NCI-H2196 treated with DMSO at 0.1 percent for 48 hours (cell line): ENCODE measurements around the gene COMP.
A peak's percentile ranks its signal among the peaks of the same experiment; 100 is the strongest.
"Not testable (repeated sequence)": the region's sequence is repeated elsewhere in the genome, so short reads cannot be mapped to it uniquely, and the experiment has no call there.

Experiments used
- DNase-seq: peaks from one replicate; lab custom pipeline; 2025; ENCODE audit not compliant: unreplicated experiment; lab: John Stamatoyannopoulos, UW

The COMP gene

DNA sequence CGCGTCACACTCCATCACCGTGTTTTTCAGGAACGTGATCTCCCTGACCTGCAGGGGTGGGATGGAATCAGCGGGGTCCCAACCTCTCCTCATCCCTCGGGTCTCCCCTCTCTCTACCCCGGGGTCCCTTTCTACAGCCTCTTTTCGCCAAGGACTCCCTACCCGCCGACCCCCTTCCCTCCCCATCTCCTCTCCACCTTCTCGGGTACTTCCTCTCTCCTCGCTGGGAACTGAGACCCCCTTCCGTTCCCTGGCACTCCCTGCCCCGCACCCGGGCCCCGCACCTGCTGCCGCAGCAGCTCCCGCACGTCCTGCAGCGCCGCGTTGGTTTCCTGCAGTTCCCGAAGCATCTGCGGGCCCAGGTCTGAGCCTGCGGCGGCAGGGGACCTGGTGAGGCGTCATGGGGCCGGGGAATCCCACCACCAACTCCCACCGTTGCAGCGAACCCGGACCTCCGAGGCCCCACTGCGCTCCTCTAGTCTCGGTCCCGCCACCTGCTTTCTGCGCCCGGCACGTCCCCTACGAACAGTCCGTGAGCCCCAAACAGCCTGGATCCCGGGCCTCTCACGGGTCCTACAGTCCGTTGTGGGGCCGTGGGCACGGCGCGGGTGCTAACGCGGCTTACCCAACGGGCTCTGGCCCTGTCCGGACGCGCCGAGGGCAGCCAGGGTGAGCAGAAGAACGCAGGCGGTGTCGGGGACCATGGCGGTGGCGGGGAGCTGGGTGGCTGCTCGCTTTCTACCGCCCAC lies at the start of gene COMP:
TSS of gene COMP (minus strand) at position 740 of the 749 bp plus-strand sequence. CDS start at position 704, 36 bp downstream.
- no peak for DNase-seq

DNA sequence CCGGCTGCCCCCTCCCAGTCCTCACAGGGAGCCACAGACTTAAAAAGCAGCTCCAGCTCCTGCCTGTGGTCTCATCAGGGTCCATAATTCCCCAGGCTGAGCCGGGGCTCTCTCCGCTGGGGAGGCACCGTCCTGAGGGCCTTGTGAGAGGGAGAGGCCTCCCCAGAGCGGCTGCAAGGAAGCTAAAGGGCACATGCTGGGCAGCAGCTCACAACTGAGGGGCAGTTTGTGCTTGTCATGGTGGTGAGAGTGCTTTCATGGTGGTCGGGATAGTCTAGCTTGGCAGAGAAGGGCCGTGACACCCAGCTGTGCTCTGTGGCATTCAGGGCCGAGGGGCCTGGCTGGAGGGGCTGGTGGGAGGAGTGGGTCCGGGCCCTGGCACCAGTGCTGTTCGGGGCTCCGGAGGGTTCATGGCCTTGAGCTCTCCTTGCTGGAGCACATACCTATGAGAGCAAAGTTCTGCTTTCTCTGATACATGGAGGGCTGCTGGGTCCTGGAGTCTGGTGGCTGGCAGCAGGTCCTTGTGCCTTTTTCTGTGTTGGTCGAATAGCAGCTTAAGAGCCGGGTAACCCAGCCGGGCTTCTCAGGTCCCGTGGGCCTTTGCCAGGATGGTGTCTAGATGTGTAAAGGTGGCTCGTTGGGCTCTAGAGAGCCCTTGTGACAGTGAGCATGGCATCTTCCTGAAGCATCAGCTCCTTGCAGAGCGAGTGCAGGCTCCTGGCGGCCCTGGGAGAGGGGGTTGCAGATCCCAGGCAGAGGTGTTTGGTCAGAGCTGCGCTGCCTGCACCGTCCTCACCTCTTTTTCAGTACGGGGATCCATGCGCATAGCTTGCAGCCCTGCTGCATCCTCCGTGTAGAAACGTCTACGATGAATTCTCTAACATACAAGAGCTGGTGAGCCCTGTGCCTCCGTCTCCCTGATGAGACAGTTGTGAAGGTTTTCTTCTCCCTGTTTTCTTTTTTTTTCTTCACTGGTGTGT lies 49.5 kb upstream of the COMP start:
- no peak for DNase-seq

GRCh38 chr19:18839465-18840287 lies 48.6 kb upstream of the COMP start:
- no peak for DNase-seq

- DNase-seq = no peak
These were observed 43.5 kb upstream of the COMP start for GRCh38 chr19:18834644-18834984.

GRCh38 chr19:18833849-18834643 lies 42.9 kb upstream of the COMP start:
- no peak for DNase-seq

DNA sequence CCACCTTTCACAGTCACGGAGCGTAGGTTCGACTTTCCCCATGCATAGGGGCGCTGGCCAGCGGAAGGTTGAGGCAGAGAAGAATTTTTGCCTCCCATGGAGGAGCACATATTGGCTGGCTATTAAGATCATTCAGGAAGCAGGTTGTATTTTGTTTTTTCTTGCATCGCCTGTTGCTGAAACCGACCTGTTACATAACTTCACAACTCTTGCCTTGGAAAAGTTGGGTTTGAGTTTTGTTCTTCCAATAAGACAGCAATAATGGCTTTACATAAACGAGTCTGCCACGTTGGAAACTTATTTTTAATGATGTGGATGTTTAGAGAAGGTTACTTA lies 42.0 kb upstream of the COMP start:
- DNase-seq = no peak

- DNase-seq = no peak
These were observed 41.4 kb upstream of the COMP start for GRCh38 chr19:18832306-18833140.

DNA sequence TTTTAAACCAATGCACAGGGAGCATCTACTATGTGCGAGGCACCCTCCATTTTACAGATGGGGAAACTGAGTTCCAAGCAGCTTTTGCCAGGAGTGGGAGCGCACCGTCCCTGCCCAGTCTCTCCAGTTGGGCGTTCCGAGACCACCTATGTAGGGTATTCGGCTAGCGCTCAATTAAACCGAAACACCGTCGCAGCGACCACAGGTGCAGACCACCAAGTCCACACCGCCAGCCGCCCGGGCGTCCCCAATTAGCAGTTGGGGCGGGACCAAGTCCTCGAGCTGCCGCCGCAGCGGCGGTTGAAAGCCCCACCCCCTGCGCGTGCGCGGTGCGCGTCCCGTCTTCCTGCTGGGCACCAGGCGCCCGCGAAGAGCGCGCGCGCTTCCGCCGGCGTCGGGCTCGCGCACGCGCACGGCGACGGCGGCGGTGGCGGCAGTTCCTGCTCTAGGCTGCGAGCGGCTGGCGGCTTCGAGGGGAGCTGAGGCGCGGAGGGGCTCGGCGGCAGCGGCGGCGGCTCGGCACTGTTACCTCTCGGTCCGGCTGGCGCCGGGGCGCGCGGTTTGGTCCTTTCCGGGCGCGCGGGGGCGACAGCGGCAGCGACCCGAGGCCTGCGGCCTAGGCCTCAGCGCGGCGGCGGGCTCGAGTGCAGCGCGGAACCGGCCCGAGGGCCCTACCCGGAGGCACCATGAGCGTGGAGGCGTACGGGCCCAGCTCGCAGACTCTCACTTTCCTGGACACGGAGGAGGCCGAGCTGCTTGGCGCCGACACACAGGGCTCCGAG lies 40.6 kb upstream of the COMP start, which contains the start of gene UPF1:
TSS of gene UPF1 (plus strand) at position 436 of the 782 bp plus-strand sequence. CDS start at position 687, 251 bp downstream.
- peak; percentile 82 for DNase-seq

DNA sequence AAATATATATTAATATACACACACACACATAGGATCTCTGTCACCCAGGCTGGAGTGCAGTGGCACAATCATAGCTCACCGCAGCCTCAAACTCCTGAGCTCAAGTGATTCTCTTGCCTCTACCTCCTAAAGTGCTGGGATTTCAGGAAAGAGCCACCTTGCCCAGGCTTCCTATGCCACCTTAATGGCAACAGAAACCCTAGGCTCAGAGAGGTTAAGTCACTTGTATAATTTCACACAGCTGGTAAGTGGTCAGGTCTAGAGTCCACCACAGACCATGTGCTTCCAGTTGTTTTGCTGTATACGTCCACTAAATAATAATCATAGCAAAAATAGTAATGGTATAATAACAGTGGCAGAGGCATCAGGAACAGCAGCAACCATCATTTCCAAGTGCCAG lies 39.4 kb upstream of the COMP start:
- no peak for DNase-seq

- DNase-seq = no peak
These were observed 37.7 kb upstream of the COMP start for GRCh38 chr19:18828786-18829185.

GRCh38 chr19:18817574-18817973 lies 26.5 kb upstream of the COMP start:
- no peak for DNase-seq

DNA sequence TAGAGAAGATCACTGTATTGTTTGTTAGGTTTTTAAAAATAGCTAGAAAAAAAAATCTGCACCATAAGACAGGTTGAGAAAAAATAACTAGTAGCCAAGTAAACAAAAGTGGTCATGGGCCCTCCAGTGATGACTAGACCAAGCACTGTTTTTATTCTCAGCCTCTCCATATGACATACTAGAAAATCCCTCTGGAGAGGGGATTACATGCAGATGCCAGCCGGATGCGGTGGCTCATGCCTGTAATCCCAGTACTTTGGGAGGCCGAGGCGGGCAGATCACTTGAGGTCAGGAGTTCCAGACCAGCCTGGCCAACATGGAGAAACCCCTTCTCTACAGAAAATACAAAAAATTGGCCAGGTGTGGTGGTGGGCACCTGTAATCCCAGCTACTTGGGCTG lies 25.5 kb upstream of the COMP start:
- not testable (repeated sequence) for DNase-seq

- DNase-seq = no peak
These were observed 24.6 kb upstream of the COMP start for GRCh38 chr19:18815673-18816072.

GRCh38 chr19:18814063-18814462 lies 23.0 kb upstream of the COMP start:
- no peak for DNase-seq

GRCh38 chr19:18811638-18812037 lies 20.5 kb upstream of the COMP start:
- DNase-seq = not testable (repeated sequence)

DNA sequence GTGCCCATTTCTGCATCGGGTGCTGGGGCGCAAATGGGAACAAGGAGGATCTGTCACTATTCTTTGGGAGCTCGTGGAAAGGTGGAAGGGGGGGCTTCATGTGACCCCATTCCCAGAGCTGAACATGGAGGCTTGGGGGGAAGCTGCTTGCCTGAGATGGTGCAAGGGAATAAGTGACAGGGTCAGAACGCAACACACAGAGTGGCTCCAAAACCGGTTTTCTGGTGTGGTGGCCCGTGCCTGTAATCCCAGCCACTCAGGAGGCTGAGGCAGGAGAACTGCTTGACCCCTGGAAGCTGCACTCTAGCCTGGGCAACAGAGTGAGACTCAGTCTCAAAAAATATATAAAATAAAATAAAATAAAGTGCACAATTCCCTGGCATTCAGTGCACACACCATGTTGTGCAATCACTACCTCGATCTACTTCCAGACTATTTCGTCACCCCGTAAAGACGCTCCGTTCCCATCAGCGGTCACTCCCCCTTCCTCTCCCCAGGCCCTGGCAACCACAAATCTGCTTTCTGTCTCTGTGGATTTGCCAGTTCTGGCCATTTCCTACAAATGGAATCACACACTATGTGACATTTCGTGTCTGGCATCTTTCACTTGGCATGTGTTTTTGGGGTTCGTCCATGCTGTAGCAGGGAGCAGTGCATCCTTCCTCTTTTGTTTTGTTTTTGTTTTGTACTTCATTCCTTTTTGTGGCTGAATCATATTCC lies 18.2 kb upstream of the COMP start:
- DNase-seq = no peak

DNA sequence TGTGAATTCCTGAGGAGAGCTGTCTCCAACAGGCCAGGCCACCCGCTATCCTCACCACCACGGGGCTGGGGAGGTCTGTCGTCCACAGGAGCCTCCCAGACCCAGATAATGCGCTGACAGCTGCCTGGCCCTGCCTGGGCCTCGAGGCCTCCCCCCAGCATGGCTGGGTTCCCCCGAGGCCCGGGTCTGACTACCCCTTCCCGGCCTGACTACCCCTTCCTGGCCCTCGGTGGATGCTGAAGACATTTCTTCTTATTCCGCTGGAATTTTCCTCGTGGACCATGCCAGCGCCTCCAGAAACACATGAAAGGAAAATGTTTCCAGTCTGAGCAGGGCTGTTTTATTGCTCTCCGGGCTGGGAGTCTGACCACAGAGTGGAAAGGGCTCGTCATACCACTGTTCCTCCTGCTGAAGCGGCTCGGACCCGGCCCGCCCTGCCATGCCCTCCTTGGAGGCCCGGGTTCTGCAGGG lies 16.8 kb upstream of the COMP start:
- no peak for DNase-seq

GRCh38 chr19:18804643-18805042 lies 13.5 kb upstream of the COMP start:
- no peak for DNase-seq
